Activated T-helper 2 cell treated with anti-CD3 and anti-CD28 coated beads, Interferon-gamma antibody, Interleukin-2, Interleukin-4, amounts not matched to agents 10 μg/mL and 5 μg/mL and 100 μg/mL, durations not matched to agents 14 hours and 24 hours and 36 hours (primary cell): ENCODE data around the gene MMEL1. TPM values are rescaled to one million over a fixed set of nuclear protein-coding genes. Genes with fewer than 3 reads are reported as not detected.
A peak's percentile ranks its signal among the peaks of the same experiment; 100 is the strongest.
"Not testable (repeated sequence)": the region's sequence is repeated elsewhere in the genome, so short reads cannot be mapped to it uniquely, and the experiment has no call there.

ENCODE experiments used
- DNase-seq: peaks from one replicate; pipeline ENCODE4 v3.0.0; 2021; ENCODE audit warnings: low spot score
- H3K27ac Mint-ChIP-seq: one replicate; pipeline ENCODE4 v1.8.0; 2021; ENCODE audit warnings: mixed read lengths
- H3K27me3 Mint-ChIP-seq: one replicate; pipeline ENCODE4 v1.8.0; 2021; ENCODE audit warnings: low read depth, mixed read lengths
- H3K36me3 Mint-ChIP-seq: one replicate; pipeline ENCODE4 v1.8.0; 2021; ENCODE audit warnings: low read depth, mixed read lengths
- H3K4me1 Mint-ChIP-seq: one replicate; pipeline ENCODE4 v1.8.0; 2021; ENCODE audit warnings: low read depth, mixed read lengths
- H3K4me3 Mint-ChIP-seq: one replicate; pipeline ENCODE4 v1.8.0; 2021; ENCODE audit warnings: low read depth, mild to moderate bottlenecking, moderate library complexity, mixed read lengths
- H3K9me3 Mint-ChIP-seq: one replicate; pipeline ENCODE4 v1.8.0; 2021; ENCODE audit warnings: mixed read lengths
- intact Hi-C: fragments of 100-400 bp; cut with micrococcal nuclease; formaldehyde crosslinking; loops from one replicate; pipeline ENCODE4 v1.15.1; 2023
- total RNA-seq: library from RNA; stranded (reverse); gene quantifications from 2 replicates; pipeline ENCODE4 v1.2.3, GENCODE V29; 2022

Gene MMEL1
- total RNA-seq, 1 donor from 2014 or later, result 0.73 TPM

- Mint-ChIP-seq H3K9me3 (peaks cover 29% of the 10 kb centered on the region), H3K4me3 (no peak overlapping the region), H3K27ac (no peak overlapping the region), H3K27me3 (no peaks in the 10 kb centered on the region), H3K36me3 (peaks cover 22% of the 10 kb centered on the region), H3K4me1 (peaks cover 2% of the 10 kb centered on the region)
- no peak for DNase-seq
- intact Hi-C loops, result no loop called here
Measured at GRCh38 chr1:2570332-2570731, 62.5 kb downstream of the MMEL1 start.

GRCh38 chr1:2569703-2570102 lies 63.1 kb downstream of the MMEL1 start:
- H3K27ac Mint-ChIP-seq, intact Hi-C loops, H3K4me3 Mint-ChIP-seq, H3K4me1 Mint-ChIP-seq, DNase-seq, H3K27me3 Mint-ChIP-seq: not testable (repeated sequence)
- Mint-ChIP-seq H3K9me3 (peaks cover 29% of the 10 kb centered on the region), H3K36me3 (peaks cover 26% of the 10 kb centered on the region)

- H3K9me3 Mint-ChIP-seq, result peaks cover 25% of the 10 kb centered on the region
- intact Hi-C loops, result no loop called here
- no peak for DNase-seq
- no peak overlapping the region for H3K27ac Mint-ChIP-seq
- no peaks in the 10 kb centered on the region for H3K4me1 Mint-ChIP-seq
- no peaks in the 10 kb centered on the region for H3K27me3 Mint-ChIP-seq
- H3K36me3 Mint-ChIP-seq, result peaks cover 26% of the 10 kb centered on the region
- no peak overlapping the region for H3K4me3 Mint-ChIP-seq
Measured at GRCh38 chr1:2569060-2569459, 63.8 kb downstream of the MMEL1 start.

- peaks cover 24% of the 10 kb centered on the region for H3K36me3 Mint-ChIP-seq
- H3K4me3 Mint-ChIP-seq, H3K27ac Mint-ChIP-seq, DNase-seq, H3K27me3 Mint-ChIP-seq, intact Hi-C loops, H3K4me1 Mint-ChIP-seq: not testable (repeated sequence)
- H3K9me3 Mint-ChIP-seq, result peaks cover 17% of the 10 kb centered on the region
Measured at GRCh38 chr1:2568187-2568816, 64.5 kb downstream of the MMEL1 start.

GRCh38 chr1:2567083-2567679 lies 65.6 kb downstream of the MMEL1 start:
- Mint-ChIP-seq H3K4me1 (no peaks in the 10 kb centered on the region), H3K36me3 (peaks cover 21% of the 10 kb centered on the region), H3K27me3 (no peaks in the 10 kb centered on the region), H3K27ac (no peak overlapping the region), H3K4me3 (no peak overlapping the region), H3K9me3 (peaks cover 6% of the 10 kb centered on the region)
- no peak for DNase-seq
- intact Hi-C loops, result no loop called here

- Mint-ChIP-seq H3K9me3 (peaks cover 5% of the 10 kb centered on the region), H3K27ac (no peak overlapping the region), H3K27me3 (no peaks in the 10 kb centered on the region), H3K4me3 (no peak overlapping the region), H3K36me3 (peaks cover 24% of the 10 kb centered on the region), H3K4me1 (no peaks in the 10 kb centered on the region)
- no peak for DNase-seq
- intact Hi-C loops, result no loop called here
Measured at GRCh38 chr1:2566101-2567045, 66.4 kb downstream of the MMEL1 start.

GRCh38 chr1:2564815-2565374 lies 67.9 kb downstream of the MMEL1 start:
- no peaks in the 10 kb centered on the region for H3K9me3 Mint-ChIP-seq
- no peak for DNase-seq
- peaks cover 3% of the 10 kb centered on the region for H3K4me1 Mint-ChIP-seq
- H3K27me3 Mint-ChIP-seq, result no peaks in the 10 kb centered on the region
- H3K4me3 Mint-ChIP-seq, result no peak overlapping the region
- intact Hi-C loops, result no loop called here
- no peak overlapping the region for H3K27ac Mint-ChIP-seq
- peaks cover 22% of the 10 kb centered on the region for H3K36me3 Mint-ChIP-seq

GRCh38 chr1:2564006-2564814 lies 68.6 kb downstream of the MMEL1 start:
- intact Hi-C loops, result no loop called here
- Mint-ChIP-seq H3K27ac (no peak overlapping the region), H3K27me3 (no peaks in the 10 kb centered on the region), H3K36me3 (peaks cover 25% of the 10 kb centered on the region), H3K4me3 (no peak overlapping the region), H3K9me3 (no peaks in the 10 kb centered on the region), H3K4me1 (peaks cover 3% of the 10 kb centered on the region)
- DNase-seq, result no peak

GRCh38 chr1:2563205-2563604 lies 69.6 kb downstream of the MMEL1 start:
- no peaks in the 10 kb centered on the region for H3K27me3 Mint-ChIP-seq
- H3K36me3 Mint-ChIP-seq, result peaks cover 33% of the 10 kb centered on the region
- no peak overlapping the region for H3K27ac Mint-ChIP-seq
- intact Hi-C loops, result no loop called here
- no peaks in the 10 kb centered on the region for H3K9me3 Mint-ChIP-seq
- no peak overlapping the region for H3K4me3 Mint-ChIP-seq
- DNase-seq, result no peak
- peaks cover 6% of the 10 kb centered on the region for H3K4me1 Mint-ChIP-seq

GRCh38 chr1:2561898-2562895 lies 70.6 kb downstream of the MMEL1 start:
- no peak for DNase-seq
- Mint-ChIP-seq H3K9me3 (no peaks in the 10 kb centered on the region), H3K36me3 (peaks cover 41% of the 10 kb centered on the region), H3K27ac (no peak overlapping the region), H3K4me3 (no peak overlapping the region), H3K27me3 (no peaks in the 10 kb centered on the region), H3K4me1 (peaks cover 6% of the 10 kb centered on the region)
- intact Hi-C loops, result no loop called here

GRCh38 chr1:2561446-2561845 lies 71.4 kb downstream of the MMEL1 start:
- peaks cover 6% of the 10 kb centered on the region for H3K4me1 Mint-ChIP-seq
- no peak for DNase-seq
- no peaks in the 10 kb centered on the region for H3K27me3 Mint-ChIP-seq
- intact Hi-C loops, result no loop called here
- H3K36me3 Mint-ChIP-seq, result peaks cover 47% of the 10 kb centered on the region
- H3K9me3 Mint-ChIP-seq, result no peaks in the 10 kb centered on the region
- H3K4me3 Mint-ChIP-seq, result peak overlapping the region; percentile 22
- peak overlapping the region; percentile 48 for H3K27ac Mint-ChIP-seq
